Stimulated activated CD4-positive, alpha-beta T cell treated with anti-CD3 and anti-CD28 coated beads, Interleukin-1b, Interleukin-23, amount 100 ng/mL, for 4 hours (primary cell): ENCODE measurements around the gene LPCAT1.
"Not testable (repeated sequence)": the region's sequence is repeated elsewhere in the genome, so short reads cannot be mapped to it uniquely, and the experiment has no call there.

ENCODE experiments used
- DNase-seq, 2 donors: peaks; one replicate each; pipeline ENCODE4 v3.0.0-alpha.2; 2020; ENCODE audit warnings: low read depth in 2 of 2

The LPCAT1 gene

DNA sequence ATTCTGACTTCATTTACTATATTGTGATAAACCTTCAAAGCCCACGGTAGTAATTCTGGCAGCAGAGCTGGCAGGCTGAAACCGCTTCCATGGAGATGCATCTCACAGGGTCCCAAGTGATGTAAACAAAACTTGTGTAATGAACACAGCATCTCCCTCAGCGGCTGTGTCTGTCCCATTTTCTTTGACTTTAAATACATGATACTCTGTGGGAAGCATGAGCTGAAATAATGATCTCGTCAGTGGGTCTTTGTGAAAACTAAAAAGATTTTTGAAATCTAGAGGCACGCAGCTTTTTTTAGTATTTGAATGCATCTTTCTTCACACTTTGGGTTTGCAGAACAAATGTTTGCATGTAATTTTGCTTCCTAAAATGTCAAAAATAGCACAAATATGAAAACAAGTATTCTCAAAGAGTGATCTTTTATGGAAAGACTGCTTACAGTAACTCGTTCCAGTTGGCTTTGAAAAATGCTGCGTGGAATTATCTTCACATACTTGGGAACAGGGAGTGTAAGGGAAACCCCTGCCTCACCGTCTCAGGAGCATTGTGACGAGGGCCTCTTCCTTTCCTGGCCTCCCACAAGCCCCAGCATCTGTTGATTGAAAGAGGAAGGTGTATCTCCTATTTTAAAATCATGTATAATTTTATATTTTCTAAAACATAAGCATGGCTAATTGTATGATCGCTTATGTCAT is 18.1 kb upstream of the LPCAT1 start:
- DNase-seq, result no peak

DNA sequence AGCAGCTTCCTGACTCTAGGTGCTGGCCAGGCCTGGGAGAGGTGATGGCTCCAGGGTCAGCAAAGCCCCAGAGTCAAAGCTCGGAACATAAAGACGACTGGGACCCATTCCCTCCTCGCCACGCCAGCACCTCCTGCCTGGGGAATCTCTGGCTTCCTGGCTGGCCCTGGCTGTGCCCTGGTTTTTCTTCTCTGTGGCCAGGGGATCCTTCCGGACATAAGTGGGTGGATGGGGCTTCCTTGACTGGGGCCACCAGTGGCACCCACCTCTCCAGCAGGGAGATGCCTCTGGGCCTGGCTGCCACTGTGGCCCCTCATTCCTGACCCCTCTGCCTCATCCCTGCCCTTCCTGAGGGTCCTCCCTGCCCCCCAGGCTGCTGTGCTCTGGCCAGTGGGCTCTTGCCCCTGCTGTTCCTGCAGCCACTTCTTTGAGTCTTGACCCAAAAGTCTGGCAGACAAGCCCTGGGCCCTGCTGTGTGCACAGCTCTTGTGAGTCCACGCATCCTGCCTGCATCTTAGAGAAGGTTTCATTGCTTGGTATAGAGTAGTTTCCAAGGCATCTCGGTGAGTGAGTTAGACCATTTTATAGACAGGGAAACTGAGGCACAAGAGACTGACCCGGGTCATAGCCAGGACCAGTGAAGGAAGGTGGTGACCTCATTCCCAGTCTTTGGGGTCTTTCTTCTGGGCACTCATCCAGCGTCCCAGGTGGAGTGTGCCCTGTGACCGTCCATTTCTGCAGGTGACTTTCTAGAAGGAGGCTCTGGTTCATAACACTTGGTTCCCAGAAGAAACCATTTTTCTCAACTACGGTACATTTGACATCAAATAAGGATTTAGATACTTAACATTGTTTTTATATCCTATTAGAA is 17.3 kb upstream of the LPCAT1 start:
- DNase-seq, result no peak

DNA sequence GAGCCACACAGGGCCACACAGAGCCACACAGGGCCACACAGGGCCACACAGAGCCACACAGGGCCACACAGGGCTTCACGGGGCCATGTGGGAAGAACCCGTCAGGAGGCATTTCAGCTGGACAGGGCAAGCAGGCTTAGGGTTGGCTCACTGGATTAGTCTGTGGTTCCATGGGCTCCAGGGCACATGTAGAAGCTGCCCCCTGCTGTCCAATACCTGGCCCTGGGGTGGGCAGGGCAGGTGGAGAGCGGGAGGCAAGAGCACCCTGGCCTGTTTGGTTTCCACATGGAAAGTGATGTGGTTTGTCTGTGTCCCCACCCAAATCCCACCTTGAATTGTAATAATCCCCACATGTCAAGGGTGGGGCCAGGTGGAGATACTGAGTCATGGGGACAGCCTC is 16.4 kb upstream of the LPCAT1 start:
- DNase-seq, result no peak

DNA sequence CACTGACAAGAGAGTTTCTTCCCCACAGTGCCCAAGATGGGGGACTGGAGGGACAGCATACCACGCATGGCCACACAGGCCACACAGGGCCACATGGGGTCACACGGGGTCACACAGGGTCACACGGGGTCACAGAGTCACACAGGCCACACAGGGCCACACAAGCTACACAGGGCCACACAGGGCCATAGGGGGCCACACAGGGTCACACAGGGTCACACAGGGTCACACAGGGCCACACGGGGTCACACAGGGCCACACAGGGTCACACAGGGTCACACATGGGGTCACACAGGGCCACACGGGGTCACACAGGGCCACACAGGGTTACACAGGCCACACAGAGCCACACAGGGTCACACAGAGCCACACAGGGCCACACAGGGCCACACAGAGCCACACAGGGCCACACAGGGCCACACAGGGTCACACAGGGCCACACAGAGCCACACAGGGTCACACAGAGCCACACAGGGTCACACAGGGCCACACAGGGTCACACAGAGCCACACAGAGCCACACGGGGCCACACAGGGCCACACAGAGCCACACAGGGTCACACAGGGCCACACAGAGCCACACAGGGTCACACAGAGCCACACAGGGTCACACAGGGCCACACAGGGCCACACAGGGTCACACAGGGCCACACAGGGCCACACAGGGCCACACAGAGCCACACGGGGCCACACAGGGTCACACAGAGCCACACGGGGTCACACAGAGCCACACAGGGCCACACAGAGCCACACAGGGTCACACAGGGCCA is 15.8 kb upstream of the LPCAT1 start:
- not testable (repeated sequence) for DNase-seq

DNA sequence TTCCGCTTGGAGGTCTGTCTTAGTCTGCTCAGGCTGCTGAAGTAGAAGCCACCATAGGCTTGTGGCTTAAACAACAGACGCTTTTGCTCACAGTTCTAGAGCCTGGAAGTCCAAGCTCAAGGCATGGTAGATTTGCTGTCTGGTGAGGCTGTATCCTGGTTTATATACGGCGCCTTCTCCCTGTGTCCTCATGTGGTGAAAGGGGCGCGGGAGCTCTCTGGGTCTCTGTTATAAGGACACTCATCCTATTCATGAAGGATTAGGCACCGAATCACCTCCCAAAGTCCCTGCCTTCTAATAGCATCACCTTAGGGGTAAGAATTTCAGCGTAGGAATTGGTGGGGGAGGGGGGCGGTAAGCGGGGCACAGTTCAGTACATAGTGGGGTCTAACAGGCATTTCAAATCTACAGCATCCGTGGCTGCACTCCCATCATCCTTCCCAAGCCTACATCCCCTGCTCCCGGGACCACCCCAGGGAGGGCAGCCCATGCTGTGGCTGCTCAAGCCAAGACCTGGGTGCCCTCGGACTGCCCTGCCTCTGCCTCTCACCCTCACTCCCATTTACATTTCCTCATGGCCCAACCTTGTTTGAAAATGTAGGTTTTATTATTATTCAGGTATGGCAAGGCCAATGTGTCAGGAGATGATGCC is 15.1 kb upstream of the LPCAT1 start:
- DNase-seq, result no peak

DNA sequence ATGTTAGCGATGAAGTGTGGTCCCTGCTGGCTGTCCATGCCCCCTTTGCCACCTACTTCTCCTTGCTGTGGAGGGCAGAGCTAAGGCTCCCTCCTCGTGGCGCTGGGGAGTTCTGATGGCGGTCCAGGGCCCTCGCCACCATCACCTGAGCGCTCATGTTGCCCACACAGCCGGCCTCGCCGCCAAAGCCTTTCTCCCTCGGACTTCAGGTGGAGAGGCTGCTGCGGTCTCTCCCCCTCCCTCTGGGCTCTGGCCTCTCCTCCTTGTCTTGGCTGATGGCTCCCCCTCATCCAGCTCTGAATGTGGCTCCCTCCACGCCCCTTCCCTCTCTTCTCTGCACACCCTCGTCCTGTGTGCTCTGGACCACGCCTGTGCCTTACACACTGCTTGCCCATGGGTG is 14.5 kb upstream of the LPCAT1 start:
- DNase-seq, result no peak

DNA sequence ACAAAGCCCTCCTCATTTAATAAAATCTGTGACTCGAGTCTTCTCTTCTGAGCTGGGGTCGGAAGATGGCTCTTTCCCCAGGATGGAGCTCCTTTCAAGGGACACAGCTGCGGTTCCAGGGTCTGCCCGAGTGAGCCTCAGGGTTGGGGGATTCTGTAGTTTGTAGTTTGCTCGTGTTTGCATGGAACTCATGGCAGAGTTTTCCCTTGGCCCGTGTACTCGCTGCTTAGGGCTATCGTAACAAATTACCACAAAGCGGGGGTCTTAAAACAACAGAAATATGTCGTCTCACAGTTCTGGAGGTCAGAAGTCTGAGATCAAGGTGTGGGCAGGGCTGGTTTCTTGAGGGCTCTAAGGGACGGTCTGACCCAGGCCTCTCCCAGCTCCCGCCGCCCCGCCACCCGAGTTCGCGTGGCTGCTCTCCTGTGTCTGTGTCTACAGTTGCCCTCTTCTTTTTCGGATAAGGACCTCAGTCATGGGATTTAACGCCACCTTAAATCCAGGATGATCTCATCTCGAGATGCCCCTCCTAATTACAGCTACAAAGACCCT is 13.9 kb upstream of the LPCAT1 start:
- no peak for DNase-seq

DNA sequence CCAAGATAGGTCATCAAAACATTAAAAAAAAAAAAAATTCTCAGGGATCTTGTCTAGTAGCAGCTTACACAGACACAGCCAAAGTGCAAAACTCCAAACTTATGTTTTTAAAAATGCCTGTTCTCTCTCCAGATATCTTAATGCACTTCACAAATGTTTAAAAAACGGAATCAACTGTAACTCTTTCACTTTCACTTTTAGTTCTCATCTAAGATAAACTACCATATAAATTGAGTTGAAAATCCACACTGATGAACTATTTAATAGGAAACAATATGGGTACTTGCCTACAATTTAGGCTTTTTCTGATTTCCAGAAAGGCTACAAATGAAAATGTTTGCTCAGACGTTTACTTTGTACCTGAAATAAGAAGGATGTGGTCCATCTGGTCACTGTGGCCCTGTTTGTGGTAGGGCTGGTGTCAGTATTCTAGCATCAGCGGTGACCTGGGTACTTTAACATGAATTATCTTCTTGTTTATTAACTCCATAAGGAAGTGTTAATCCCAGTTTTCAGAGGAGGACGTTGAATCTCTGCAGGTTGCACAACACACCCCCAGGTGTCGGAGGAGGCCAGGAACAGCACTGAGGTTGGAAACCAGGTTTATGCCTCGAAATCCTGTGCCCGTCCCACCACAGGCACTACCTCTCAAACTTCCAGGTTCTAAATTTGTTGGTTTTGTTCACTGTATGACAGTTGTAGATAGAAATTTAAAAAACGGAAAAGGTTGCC is 13.3 kb upstream of the LPCAT1 start:
- no peak for DNase-seq

DNA sequence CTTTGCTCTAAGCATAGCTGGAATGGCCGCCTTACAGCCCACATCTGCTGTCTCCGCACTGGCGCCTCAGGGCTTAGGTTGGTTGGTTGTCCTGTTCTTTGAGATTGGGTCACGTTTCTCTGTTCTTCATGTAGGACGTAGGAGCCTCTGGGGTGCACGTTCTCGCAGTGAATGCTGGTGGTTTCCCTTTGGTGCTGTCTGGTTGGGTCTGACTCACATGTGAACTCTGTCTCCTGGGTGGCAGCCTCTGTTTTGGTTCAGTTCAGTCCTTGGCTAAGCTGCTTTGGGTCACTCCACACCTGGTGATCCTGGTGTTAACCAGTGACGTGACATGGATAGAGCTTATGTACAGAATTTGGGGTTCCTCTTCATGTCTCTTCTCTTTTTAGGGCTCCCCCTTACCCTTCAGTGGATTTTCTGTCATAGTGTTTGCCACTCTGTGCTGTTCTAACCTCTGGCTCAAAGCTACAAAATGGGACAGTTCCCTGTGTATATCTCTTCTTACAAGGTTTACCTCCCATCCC is 12.6 kb upstream of the LPCAT1 start:
- DNase-seq, result peak; percentile 49 to 66

DNA sequence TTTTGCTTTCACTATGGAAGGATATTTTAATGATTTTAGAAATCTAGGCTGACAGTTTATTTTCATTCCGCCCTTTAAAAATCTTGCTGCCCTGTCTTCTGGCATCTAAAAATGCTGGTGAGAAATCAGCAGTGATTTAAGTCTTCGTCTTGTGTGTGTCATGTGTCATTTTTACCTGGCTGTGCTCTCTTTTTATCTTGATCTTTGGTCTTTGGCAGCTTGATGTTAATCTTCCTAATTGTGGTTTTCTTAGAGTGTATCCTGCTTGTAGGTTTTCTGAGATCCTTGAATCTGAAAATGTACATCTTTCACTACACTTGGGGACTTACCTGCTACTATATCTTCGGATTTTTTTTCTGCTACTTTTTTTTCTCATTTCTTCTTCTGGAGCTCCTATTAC is 11.9 kb upstream of the LPCAT1 start:
- no peak for DNase-seq

DNA sequence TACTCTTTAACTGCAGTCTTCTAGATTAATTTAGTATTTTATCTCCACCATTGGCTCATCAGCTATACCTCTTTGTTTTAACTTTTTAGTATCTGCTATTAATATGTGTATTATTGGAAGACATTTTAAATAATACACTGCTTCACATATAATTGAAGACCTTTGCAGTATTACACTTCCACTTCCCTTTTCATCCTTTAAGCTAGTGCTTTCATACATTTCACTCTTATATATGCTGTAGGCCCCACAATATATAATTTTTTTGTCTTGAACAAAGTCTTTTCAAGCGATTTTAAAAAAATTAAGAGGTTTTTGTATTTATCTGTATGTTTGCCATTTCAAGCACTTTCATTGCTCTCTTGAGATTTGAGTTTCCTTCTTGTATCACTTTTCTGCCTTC is 8.6 kb upstream of the LPCAT1 start:
- DNase-seq, result no peak

DNA sequence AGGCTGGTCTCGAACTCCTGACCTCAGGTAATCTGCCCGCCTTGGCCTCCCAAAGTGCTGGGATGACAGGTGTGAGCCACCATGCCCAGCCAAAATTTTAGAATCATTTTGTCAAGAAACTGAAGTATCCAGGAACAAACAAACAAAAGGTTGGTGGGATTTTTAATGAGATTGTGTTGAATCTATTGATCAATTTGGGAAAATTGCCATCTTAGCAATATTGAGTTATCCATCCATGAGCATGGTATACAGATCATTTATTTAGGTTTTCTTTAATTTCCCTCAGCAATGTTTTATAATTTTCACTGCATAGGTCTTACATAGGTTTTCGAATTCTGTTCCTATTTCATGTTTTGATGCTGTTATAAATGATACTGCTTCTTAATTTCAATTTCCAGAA is 5.7 kb upstream of the LPCAT1 start:
- no peak for DNase-seq

DNA sequence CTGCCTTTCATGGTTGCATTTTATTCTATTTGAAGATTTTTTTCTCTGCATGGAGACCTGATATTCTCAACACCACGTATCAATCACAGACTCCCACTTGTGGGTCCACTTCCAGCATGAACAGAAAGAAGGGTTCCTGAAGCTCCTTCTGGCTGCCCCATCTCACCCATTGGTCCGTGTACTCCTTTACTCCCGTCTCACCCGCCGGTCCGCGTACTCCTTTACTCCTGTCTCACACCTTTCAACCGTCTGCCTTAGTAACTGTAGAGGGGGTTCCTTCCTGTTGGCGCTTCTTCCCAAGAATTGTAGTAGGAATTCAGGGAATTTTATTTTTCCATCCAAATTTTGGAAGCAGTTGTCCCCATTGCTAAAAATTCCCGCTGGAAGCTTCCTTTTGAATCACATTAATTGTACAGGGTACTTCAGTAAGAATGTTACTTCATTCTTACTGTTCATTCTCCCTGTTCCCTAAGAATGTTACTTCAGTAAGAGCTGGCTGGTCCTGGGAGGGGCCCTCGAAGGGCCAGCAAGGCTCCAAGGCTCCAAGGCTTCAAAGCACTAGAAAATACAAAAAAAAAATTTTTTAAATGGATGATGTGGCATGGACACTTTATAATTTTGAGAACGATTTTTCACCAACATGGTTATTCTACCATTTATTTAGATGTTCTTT is 3.9 kb upstream of the LPCAT1 start:
- DNase-seq, result no peak

DNA sequence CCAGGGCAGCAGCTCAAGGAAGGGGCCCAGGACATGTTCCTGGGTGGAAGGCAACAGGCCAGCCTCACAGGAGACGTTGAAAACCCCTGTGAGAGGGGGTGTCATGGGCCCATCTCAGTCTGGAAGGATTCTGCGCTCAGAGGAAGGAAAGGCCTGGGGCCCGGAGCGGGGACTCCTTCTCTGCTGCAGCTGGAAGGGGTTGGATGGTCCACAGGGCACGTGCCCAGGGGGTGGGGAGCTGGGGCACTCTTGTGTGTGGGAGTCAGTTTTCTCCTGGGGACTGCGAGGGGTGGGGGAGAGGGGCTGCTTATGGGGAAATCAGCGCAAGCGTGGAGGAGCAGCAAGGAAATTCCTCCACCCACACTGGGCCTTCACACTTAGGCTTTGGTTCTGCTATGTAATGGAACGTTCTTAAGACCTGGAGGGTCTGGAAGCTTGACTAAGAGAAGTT is 2.9 kb upstream of the LPCAT1 start:
- DNase-seq, result no peak

DNA sequence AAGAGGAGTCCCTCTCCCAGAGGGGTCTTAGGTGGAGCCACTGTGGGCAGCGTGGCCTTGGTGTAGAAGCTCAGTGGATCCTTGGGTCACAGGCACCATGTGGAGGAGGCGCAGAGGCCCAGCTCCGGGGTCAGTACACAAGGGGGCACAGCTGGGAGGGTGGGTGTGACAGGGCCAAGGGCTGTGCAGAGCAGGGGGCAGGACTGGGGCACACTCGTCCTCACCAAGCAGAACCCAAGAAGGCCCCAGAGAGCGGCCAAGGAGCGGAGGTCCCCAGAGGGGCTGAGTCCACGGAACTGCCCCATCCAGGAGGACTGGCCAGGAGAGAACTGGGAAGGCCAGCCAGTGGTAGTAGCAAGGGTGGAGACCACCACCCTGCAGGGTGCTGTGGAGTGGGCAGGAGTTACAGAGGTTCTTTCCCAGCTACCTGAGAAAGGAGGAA is 2.5 kb upstream of the LPCAT1 start:
- DNase-seq, result no peak

DNA sequence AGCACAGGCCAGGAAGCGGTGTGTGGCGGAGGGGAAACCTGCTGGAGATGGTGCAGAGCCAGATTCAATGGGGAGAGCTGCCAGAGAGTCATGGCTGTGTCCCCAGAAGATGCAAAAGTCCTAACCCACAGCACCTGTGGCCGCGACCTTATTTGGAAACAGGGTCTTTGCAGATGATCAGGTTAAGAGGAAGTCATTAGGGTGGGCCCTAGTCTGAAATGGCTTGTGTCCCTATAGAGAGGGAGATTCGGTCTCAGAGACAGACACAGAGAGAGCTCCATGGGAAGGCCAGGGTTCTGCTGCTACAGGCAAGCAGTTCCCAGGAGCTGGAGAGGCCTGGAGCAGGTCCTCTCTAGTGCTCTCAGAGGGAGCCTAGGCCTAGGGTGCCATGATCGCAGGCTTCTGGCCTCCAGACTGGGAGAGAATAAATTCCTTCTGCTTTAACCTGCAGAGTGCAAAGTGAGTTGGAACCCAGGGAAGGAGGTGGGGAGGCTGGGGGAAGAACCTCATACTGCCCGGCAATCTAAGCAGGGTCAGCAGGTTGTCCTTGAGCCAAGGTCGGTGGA is 1.9 kb upstream of the LPCAT1 start:
- no peak for DNase-seq

DNA sequence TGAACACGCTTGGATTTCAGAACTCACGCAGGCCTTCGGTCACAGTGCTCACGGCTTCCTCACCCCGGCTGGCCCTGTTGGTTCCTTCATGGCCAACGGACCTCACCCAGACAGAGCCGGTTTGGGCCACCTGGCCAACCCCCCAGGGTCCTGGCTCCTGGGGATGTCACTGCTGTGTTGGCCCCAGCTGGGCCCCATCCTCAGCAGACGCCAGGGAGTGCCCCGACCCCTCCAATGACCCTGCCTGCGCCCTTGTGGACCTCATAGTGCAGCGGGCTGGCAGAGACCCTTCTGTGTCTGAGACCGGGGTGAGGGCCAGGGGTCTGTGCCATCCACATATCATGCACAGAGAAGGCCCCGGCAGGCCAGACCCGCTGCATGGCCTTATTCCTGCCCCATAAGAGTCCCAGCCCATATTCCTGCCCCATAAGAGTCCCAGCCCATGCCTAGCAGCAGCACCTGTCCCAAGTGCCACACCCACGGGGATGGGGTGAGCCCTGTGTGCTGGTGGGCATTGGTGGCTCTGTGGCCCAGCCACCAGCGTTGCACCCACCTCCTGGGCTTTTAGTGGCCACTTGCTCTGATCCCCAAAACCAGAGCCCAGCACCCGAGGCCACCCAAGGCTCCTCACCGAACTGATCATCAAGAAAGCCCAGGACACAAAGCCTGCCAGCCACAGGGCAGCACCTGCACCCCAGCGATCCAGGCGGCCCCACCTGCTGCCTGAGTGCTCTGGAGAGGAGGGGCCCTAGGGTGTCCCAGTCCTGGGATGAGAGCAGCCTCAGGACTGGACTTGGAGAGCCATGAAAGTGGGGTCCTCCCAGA is 1.3 kb upstream of the LPCAT1 start:
- no peak for DNase-seq

DNA sequence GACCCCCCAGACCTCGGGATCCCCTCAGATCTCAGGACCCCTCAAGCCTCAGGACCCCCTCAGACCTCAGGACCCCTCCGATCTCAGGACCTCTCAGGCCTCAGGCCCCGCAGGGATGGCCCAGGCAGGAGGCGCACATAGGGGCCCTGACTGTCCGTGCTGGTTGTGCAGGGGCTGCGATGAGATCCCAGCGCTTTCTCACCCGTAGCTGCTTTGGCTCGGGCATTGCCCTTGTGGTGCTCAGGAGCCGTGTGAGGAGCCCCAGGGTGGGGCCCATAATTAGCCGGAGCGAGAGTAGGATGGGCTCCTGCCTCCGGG is 680 bp upstream of the LPCAT1 start:
- DNase-seq, result no peak

DNA sequence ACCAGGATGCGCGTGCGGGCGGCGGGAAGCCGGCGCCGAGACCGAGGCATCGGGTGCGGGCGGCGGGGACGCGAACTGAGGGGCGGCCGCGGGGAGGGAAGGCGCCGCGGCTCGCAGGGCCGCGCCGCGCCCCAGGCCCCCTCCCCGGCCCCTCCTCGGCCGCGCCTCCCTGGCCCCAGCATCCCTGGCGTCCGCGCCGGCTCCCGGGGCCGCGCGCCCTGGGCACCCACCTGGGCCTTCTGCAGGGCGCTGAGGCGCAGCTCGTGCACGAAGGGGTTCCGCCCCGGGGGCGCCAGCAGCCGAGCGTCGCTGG is 324 bp downstream of the LPCAT1 start:
- no peak for DNase-seq
